ENCODE measurements around the gene ZFYVE9.
"Not testable (repeated sequence)": the region's sequence is repeated elsewhere in the genome, so short reads cannot be mapped to it uniquely, and the experiment has no call there.

DNA sequence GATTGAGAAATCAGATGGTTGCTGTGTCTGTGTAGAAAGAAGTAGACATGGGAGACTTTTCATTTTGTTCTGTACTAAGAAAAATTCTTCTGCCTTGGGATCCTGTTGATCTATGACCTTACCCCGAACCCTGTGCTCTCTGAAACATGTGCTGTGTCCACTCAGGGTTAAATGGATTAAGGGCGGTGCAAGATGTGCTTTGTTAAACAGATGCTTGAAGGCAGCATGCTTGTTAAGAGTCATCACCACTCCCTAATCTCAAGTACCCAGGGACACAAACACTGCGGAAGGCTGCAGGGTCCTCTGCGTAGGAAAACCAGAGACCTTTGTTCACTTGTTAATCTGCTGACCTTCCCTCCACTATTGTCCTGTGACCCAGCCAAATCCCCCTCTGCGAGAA is 40.4 kb downstream of the ZFYVE9 start:
- TF ChIP-seq, protein P1, sequence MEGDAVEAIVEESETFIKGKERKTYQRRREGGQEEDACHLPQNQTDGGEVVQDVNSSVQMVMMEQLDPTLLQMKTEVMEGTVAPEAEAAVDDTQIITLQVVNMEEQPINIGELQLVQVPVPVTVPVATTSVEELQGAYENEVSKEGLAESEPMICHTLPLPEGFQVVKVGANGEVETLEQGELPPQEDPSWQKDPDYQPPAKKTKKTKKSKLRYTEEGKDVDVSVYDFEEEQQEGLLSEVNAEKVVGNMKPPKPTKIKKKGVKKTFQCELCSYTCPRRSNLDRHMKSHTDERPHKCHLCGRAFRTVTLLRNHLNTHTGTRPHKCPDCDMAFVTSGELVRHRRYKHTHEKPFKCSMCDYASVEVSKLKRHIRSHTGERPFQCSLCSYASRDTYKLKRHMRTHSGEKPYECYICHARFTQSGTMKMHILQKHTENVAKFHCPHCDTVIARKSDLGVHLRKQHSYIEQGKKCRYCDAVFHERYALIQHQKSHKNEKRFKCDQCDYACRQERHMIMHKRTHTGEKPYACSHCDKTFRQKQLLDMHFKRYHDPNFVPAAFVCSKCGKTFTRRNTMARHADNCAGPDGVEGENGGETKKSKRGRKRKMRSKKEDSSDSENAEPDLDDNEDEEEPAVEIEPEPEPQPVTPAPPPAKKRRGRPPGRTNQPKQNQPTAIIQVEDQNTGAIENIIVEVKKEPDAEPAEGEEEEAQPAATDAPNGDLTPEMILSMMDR (conservative IDR thresholded peaks at IDR 0.05; ENCODE audit: low read length) = not testable (repeated sequence)
- TF ChIP-seq EZH2phosphoT487 (IDR thresholded peaks at IDR 0.05; ENCODE audit: borderline replicate concordance) = not testable (repeated sequence)

Measured in Loucy (cell line).